A673 (cell line): Measurements from ENCODE around the gene TRDN. TPM values are rescaled to one million over a fixed set of nuclear protein-coding genes. Genes with fewer than 3 reads are reported as not detected.

ENCODE experiments used
- BruUV-seq: library from RNA; stranded (reverse); fragments of 400-500 nt; replicated peaks from 2 replicates; lab custom pipeline; 2021; lab: Mats Ljungman, UMichigan
- CTCF ChIA-PET: fragments of 300-600 bp; sonication (Branson Sonifier 250); formaldehyde crosslinking; loops from one replicate; lab custom pipeline; 2022; ENCODE audit warnings: antibody characterized with exemption; lab: Charles Lee
- POLR2A ChIA-PET: fragments of 300-600 bp; sonication (Branson Sonifier 250); formaldehyde crosslinking; loops from one replicate; lab custom pipeline; 2022; ENCODE audit warnings: antibody characterized with exemption; ENCODE audit not compliant: low non-redundant PET; lab: Charles Lee
- DNase-seq: peaks from one replicate; pipeline ENCODE4 v3.0.0-alpha.2; 2015; ENCODE audit warnings: low spot score
- H3K27ac ChIP-seq: fragments of 200-600 bp; sonication (generic); 2 replicates; pipeline ENCODE4 v1.5.1; 2016; ENCODE audit warnings: mixed run types, low read depth, mild to moderate bottlenecking, mixed read lengths, antibody characterized with exemption, low read length; ENCODE audit not compliant: poor library complexity, severe bottlenecking
- H3K27me3 ChIP-seq: fragments of 200-600 bp; sonication (generic); replicated peaks from 2 replicates; pipeline ENCODE4 v1.6.1; 2017; ENCODE audit warnings: mixed run types, low read depth, mild to moderate bottlenecking, mixed read lengths, antibody characterized with exemption, low read length; ENCODE audit not compliant: insufficient read depth, poor library complexity
- H3K36me3 ChIP-seq: fragments of 200-600 bp; sonication (generic); 2 replicates; pipeline ENCODE4 v1.6.1; 2016; ENCODE audit warnings: mixed run types, mild to moderate bottlenecking, mixed read lengths, antibody characterized with exemption, low read length; ENCODE audit not compliant: insufficient read depth, poor library complexity, severe bottlenecking
- H3K4me1 ChIP-seq: fragments of 200-600 bp; sonication (generic); 2 replicates; pipeline ENCODE4 v1.6.1; 2017; ENCODE audit warnings: mixed run types, mild to moderate bottlenecking, mixed read lengths, antibody characterized with exemption, low read length; ENCODE audit not compliant: insufficient read depth, poor library complexity, severe bottlenecking
- H3K4me3 ChIP-seq: fragments of 200-600 bp; sonication (generic); 2 replicates; pipeline ENCODE4 v1.5.1; 2016; ENCODE audit warnings: low read depth, mixed run types, mild to moderate bottlenecking, mixed read lengths, low read length; ENCODE audit not compliant: poor library complexity, severe bottlenecking
- H3K9me3 ChIP-seq: fragments of 200-600 bp; sonication (generic); 2 replicates; pipeline ENCODE4 v1.6.1; 2016; ENCODE audit warnings: mixed run types, low read depth, mild to moderate bottlenecking, mixed read lengths, antibody characterized with exemption, low read length; ENCODE audit not compliant: poor library complexity, severe bottlenecking
- CTCF ChIP-seq: fragments of 300-800, 200-600 bp; sonication (generic); conservative IDR thresholded peaks from 2 replicates; pipeline ENCODE4 v1.5.1; 2017; ENCODE audit warnings: low read depth, mild to moderate bottlenecking, antibody characterized with exemption, low read length, moderate library complexity, mixed read lengths
- EZH2 ChIP-seq: fragments of 200-600 bp; sonication (generic); IDR thresholded peaks from 2 replicates; pipeline ENCODE4 v1.6.1; 2017; ENCODE audit warnings: borderline replicate concordance, low read depth, mild to moderate bottlenecking, mixed read lengths, antibody characterized with exemption, low read length; ENCODE audit not compliant: poor library complexity, severe bottlenecking
- intact Hi-C: fragments of 100-400 bp; cut with micrococcal nuclease; formaldehyde crosslinking; loops from one replicate; pipeline ENCODE4 v1.10.0; 2022; ENCODE audit not compliant: unreplicated experiment
- total RNA-seq: library from RNA; stranded (reverse); gene quantifications from 2 replicates; pipeline ENCODE4 v1.2.3, GENCODE V29; 2021

Gene TRDN
- total RNA-seq, 1 experiment from 2014 or later, result 3.8 TPM

DNA sequence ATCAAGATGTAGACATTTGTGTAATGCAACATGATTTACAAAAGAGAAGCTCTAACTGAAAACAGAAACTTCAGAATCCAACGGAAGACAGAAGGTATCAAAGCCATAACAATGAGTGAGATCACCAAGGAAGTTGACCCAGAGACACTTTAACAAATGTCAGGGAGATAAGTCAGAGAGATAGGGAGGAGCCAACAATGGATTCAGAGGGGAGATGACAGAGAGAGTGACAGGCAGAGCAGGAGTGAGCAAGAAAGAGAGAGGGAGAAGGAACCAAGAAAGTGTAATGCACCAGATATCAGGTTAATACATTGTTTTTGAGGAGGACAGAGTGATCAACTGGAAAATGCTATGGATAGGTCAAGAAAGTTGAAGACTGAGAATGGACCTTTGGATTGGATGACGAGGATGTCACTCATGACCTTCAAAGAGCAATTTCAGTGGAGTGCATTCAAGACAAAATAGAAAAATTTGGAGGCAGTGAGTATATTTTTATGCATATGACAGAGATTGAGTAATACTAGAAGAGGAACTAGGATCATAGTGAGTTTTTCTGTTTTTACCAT, 86.6 kb downstream of the TRDN start:
- intact Hi-C loops, result no loop called here
- Histone ChIP-seq H3K27ac (no peak overlapping the region), H3K27me3 (no peaks in the 10 kb centered on the region), H3K4me3 (no peak overlapping the region), H3K9me3 (no peaks in the 10 kb centered on the region), H3K4me1 (no peaks in the 10 kb centered on the region), H3K36me3 (no peaks in the 10 kb centered on the region)
- CTCF ChIA-PET, result no interaction called here
- POLR2A ChIA-PET, result no interaction called here
- no peak for DNase-seq
- no peak for TF ChIP-seq CTCF
- no peak for TF ChIP-seq EZH2
- BruUV-seq, result no TSS peak

- intact Hi-C loops, result no loop called here
- no peak for TF ChIP-seq CTCF
- no peak for TF ChIP-seq EZH2
- BruUV-seq, result no TSS peak
- no peak overlapping the region for H3K27ac ChIP-seq
- no peak overlapping the region for H3K4me3 ChIP-seq
- no peak for DNase-seq
- H3K27me3 ChIP-seq, result no peaks in the 10 kb centered on the region
- no peaks in the 10 kb centered on the region for H3K9me3 ChIP-seq
- POLR2A ChIA-PET, result no interaction called here
- CTCF ChIA-PET, result no interaction called here
- no peaks in the 10 kb centered on the region for H3K4me1 ChIP-seq
- no peaks in the 10 kb centered on the region for H3K36me3 ChIP-seq
These were observed 87.3 kb downstream of the TRDN start for GRCh38 chr6:123549476-123549875.

DNA sequence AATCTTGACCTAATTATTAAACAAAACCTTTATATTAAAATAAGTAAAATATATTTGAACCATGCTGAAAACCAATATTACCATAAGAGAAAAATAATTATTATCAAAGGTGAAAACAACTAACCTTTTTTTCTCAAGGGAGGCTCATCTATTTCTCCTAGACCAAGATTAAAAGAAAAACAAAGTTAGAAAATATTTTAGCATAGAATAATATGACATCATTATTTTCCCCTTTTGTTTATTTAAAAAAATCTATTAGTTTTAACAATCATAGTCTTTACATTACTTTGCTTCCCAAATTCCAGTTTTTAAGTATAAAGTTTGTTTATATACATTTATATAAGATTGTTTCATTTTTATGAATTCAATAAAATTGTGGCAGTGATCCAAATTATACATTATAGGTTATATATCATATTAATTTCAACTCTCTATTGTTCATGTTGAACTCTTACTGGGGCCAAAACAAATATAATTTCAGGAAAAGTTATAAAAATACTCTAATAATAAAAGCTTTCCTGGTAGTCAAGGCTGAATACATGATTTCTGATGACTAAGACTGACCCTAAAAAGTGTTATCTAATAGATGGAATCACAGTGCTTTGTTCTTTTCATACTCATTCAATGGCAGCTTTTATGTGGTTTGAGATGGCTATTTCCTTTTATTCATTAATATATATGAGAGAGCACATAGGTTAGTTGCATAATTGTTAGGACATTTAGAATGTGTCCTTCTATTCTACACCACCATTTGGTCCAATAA, 89.4 kb downstream of the TRDN start:
- Histone ChIP-seq H3K27me3 (no peaks in the 10 kb centered on the region), H3K4me3 (no peak overlapping the region), H3K9me3 (no peaks in the 10 kb centered on the region), H3K27ac (no peak overlapping the region), H3K4me1 (no peaks in the 10 kb centered on the region), H3K36me3 (no peaks in the 10 kb centered on the region)
- ChIA-PET CTCF (no interaction called here), POLR2A (no interaction called here)
- TF ChIP-seq CTCF, result no peak
- no peak for TF ChIP-seq EZH2
- no TSS peak for BruUV-seq
- no peak for DNase-seq
- intact Hi-C loops, result no loop called here
